ENCODE measurements around the gene SCAF1. TPM values are rescaled to one million over a fixed set of nuclear protein-coding genes. Genes with fewer than 3 reads are reported as not detected.

Gene SCAF1
- total and polyA plus RNA-seq, 9 of the 15 experiments (the other 6 are each of a cell fraction or from before 2014, with no cell fraction given): 0.20 to 79.0 (median 4.9) TPM

GRCh38 chr19:49672131-49672919 is 30.3 kb downstream of the SCAF1 start (continued):
- TF ChIP-seq ZNF561 (CRISPR knock-in tag; conservative IDR thresholded peaks at IDR 0.05) (no peak), ZNF184 (CRISPR knock-in tag; IDR thresholded peaks at IDR 0.05) (no peak), SP1 (CRISPR knock-in tag; IDR thresholded peaks at IDR 0.05) (peak; percentile 28; the same call in 1 of the 2 replicates), THRAP3 (IDR thresholded peaks at IDR 0.05; ENCODE audit: borderline replicate concordance) (no peak), PPARD (CRISPR knock-in tag; IDR thresholded peaks at IDR 0.05) (no peak), MAZ (CRISPR knock-in tag; conservative IDR thresholded peaks at IDR 0.05 in 1 of 2, IDR thresholded peaks at IDR 0.05 in 1 of 2) (peak; percentile 63 to 87), SUPT5H (IDR thresholded peaks at IDR 0.05) (peak; percentile 53; the same call in 1 of the 2 replicates), ZKSCAN1 (IDR thresholded peaks at IDR 0.05; ENCODE audit: low read depth, low read length) (peak; percentile 61; the same call in 1 of the 2 replicates), MCM7 (IDR thresholded peaks at IDR 0.05) (no peak), PHB2 (IDR thresholded peaks at IDR 0.05; ENCODE audit: low read depth) (no peak), MYC (IDR thresholded peaks at IDR 0.05; ENCODE audit: low read depth, low read length) (no peak), MYC (CRISPR knock-in tag; IDR thresholded peaks at IDR 0.05; ENCODE audit: borderline replicate concordance, low read depth) (no peak), NFE2 (IDR thresholded peaks at IDR 0.05; ENCODE audit: low read depth) (no peak), CEBPZ (IDR thresholded peaks at IDR 0.05; ENCODE audit: borderline replicate concordance, low read depth, low read length) (no peak), IRF9 (tag; IDR thresholded peaks at IDR 0.05) (no peak), PRPF4 (IDR thresholded peaks at IDR 0.05; ENCODE audit: insufficient read depth, low read depth, low read length, poor library complexity, severe bottlenecking) (no peak), ZNF586 (CRISPR knock-in tag; conservative IDR thresholded peaks at IDR 0.05) (no peak)
- TF ChIP-seq, protein P1, sequence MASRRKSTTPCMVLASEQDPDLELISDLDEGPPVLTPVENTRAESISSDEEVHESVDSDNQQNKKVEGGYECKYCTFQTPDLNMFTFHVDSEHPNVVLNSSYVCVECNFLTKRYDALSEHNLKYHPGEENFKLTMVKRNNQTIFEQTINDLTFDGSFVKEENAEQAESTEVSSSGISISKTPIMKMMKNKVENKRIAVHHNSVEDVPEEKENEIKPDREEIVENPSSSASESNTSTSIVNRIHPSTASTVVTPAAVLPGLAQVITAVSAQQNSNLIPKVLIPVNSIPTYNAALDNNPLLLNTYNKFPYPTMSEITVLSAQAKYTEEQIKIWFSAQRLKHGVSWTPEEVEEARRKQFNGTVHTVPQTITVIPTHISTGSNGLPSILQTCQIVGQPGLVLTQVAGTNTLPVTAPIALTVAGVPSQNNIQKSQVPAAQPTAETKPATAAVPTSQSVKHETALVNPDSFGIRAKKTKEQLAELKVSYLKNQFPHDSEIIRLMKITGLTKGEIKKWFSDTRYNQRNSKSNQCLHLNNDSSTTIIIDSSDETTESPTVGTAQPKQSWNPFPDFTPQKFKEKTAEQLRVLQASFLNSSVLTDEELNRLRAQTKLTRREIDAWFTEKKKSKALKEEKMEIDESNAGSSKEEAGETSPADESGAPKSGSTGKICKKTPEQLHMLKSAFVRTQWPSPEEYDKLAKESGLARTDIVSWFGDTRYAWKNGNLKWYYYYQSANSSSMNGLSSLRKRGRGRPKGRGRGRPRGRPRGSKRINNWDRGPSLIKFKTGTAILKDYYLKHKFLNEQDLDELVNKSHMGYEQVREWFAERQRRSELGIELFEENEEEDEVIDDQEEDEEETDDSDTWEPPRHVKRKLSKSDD (conservative IDR thresholded peaks at IDR 0.05; ENCODE audit: low read length): no peak
- TF ChIP-seq, protein P2, sequence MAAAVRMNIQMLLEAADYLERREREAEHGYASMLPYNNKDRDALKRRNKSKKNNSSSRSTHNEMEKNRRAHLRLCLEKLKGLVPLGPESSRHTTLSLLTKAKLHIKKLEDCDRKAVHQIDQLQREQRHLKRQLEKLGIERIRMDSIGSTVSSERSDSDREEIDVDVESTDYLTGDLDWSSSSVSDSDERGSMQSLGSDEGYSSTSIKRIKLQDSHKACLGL (CRISPR knock-in tag; IDR thresholded peaks at IDR 0.05; ENCODE audit: borderline replicate concordance, poor library complexity, severe bottlenecking): no peak
- TF ChIP-seq, protein P3, sequence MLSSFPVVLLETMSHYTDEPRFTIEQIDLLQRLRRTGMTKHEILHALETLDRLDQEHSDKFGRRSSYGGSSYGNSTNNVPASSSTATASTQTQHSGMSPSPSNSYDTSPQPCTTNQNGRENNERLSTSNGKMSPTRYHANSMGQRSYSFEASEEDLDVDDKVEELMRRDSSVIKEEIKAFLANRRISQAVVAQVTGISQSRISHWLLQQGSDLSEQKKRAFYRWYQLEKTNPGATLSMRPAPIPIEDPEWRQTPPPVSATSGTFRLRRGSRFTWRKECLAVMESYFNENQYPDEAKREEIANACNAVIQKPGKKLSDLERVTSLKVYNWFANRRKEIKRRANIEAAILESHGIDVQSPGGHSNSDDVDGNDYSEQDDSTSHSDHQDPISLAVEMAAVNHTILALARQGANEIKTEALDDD (IDR thresholded peaks at IDR 0.05): no peak

Measured in K562 (cell line).